A172 (cell line): ENCODE results near the gene ZNF506. TPM values are rescaled to one million over a fixed set of nuclear protein-coding genes. Genes with fewer than 3 reads are reported as not detected.
A peak's percentile ranks its signal among the peaks of the same experiment; 100 is the strongest.
"Not testable (repeated sequence)": the region's sequence is repeated elsewhere in the genome, so short reads cannot be mapped to it uniquely, and the experiment has no call there.

ENCODE experiments used
- DNase-seq: peaks from one replicate; pipeline ENCODE4 v3.0.0-alpha.2; 2015; ENCODE audit warnings: low spot score
- total RNA-seq: library from RNA; depleted of rRNA; stranded (reverse); fragments of >200 nt; shearing (Covaris generic); gene quantifications from 2 replicates; pipeline ENCODE4 v1.2.3, GENCODE V29; 2014

Gene ZNF506
- total RNA-seq, 1 experiment from 2014 or later, result not detected

GRCh38 chr19:19781791-19782190 is 39.8 kb downstream of the ZNF506 start:
- DNase-seq, result not testable (repeated sequence)

GRCh38 chr19:19778666-19779065 is 42.9 kb downstream of the ZNF506 start:
- no peak for DNase-seq

DNA sequence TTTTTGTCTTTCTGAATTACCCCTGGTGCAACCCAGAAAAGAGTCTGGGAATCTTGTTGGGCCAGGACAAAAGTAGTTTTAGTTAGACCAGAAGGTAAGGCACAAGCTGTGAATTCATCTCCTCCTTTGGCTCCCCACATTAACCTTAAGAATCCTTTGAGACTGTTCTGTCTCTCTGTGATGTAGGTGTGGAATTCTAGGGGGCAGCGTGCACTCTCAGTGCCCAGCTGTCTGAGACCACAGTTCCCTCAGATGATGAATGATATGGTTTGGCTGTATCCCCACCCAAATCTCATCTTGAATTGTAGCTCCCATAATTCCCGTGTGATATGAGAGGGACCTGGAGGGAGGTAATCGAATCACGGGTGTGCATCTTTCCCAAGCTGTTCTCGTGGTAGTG is 43.9 kb downstream of the ZNF506 start:
- DNase-seq, result no peak

DNA sequence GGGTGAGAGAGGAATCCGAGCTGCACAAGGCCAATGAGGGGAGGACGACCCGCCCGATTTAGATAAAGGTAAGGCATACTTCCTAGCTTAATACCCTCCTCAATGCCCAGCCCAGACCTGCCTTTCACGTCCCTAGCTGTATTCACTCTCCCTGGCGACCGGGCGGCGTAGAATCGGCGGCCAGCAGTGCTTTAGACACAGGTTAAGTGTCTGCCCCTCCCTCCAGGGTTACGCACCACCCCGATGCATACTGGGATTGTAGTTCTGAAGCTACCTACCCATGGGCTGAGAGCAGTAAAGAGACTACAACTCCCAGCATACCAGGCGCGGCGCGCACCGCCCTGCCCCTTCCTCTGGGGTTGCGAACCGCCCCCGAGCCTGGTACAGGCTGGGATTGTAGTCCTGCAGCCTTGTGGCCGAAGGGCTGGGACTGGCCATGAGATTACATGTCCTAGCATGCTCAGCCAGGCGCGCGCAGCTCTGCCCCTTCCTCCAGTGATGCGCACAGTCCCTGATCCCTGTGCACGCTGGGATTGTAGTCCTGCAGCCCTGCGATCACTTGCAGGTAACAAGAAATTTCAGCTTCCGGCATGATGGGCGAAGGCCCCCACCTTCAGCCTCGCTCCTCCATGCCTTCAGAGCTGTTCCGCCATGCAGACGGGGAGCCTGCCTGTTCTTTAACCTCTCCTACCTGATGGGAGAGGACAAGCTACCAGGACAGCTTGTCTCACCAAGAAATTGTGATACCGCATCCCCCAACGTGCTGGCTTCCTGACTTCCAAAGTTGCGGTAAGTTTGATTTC is 45.1 kb downstream of the ZNF506 start:
- peak; percentile 97 for DNase-seq

DNA sequence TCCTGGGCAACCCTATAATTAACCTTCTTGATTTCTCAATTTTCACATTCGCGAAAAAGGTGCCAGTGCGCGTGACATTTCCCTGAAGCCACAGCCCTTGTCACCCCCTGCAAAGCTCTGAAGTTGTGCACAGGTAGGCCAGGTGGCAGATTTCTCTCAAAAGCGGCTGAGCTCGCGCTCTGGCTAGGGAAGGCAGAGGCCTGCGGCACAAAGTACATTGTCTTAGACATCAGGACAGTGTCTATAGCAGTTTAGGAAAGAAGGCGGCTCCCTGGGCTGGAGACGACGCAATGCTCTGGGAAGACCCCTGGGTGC is 45.7 kb downstream of the ZNF506 start:
- no peak for DNase-seq

DNA sequence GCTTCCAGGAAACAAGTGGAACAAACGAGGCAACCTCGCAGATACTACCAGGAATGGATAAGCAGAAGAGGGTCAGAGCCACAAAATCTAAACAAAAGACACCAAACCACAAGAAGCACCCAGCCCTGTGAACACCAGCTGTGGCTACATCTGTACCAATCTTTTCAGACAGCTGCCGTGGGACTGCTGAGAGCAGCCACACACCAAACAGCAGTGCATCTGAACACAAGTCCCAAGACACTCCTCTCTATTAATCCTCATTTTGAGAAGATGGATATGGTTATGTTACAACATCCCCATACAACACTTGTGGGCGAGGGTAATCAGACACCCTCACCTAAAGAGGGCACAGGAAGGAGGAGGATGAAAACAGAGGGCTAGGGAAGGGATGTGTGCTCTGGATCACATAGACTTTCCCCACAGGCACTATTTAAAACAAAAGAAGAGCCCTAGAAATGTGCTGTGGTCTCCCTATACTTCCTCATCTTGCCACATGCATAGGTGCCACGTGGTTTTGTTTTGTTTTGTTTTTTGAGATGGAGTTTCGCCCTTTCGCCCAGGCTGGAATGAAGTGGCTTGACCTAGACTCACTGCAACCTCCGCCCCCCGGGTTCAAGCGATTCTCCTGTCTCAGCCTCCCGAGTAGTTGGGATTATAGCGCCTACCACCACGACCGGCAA is 47.1 kb downstream of the ZNF506 start:
- DNase-seq, result no peak

GRCh38 chr19:19771963-19772362 is 49.6 kb downstream of the ZNF506 start:
- not testable (repeated sequence) for DNase-seq

DNA sequence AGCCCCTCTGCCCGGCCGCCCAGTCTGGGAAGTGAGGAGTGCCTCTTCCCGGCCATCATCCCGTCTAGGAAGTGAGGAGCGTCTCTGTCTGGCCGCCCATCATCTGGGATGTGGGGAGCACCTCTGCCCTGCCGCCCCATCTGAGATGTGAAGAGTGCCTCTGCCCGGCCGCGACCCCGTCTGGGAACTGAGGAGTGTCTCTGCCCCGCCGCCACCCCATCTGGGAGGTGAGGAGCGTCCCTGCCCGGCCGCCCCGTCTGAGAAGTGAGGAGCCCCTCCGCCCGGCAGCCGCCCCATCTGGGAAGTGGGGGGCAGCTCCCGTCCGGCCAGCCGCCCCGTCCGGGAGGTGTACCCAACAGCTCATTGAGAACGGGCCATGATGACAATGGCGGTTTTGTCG is 51.6 kb downstream of the ZNF506 start:
- not testable (repeated sequence) for DNase-seq

DNA sequence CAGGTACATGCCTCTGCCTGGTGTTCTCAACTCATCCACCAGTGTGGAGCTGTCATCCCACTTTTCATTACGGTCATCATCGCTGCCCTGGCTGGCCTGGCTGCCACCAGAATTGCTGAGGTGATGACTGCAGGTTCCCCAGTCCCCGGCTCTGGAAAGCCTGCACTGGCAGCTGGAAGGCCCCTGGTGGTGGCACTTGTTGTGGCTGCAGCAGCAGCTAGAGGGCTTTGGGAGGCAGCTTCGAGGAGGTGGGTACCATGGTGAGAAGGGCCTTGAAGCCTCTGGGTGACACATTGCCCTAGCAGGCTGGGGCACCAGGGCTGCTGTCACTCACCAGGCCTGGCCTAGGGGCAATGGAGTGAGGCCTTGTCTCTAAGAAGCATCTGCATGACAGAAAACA is 63.4 kb downstream of the ZNF506 start:
- no peak for DNase-seq

DNA sequence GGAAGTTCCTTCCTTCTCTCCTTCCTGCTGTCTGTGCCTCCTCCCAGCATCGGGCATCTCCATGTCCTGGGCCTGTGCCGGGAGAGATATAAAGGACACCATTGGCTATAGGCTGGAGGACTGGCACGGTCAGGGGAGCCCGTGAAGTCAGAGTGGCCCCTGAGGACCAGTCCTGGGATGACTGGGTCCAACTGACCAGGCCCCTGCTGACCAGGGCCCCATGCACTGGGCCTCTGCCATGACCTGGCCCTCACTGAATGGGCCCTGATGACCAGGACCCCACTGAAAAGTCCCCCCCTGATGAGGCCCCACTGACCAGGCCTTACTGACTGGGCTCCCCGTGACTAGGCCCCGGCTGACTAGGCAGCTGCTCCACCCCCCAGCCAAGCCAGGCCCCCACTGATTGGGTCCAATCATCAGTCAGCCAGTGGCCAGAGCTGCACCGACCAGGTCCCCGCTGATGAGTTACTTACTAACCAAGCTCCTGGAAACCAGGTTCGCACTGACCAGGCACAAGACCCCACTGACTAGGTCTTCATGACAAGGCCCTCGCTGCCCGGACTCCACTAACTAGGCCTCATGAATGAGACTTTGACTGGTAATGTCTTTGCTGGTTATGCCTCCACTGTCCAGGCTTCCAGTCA is 68.7 kb downstream of the ZNF506 start:
- DNase-seq, result no peak

DNA sequence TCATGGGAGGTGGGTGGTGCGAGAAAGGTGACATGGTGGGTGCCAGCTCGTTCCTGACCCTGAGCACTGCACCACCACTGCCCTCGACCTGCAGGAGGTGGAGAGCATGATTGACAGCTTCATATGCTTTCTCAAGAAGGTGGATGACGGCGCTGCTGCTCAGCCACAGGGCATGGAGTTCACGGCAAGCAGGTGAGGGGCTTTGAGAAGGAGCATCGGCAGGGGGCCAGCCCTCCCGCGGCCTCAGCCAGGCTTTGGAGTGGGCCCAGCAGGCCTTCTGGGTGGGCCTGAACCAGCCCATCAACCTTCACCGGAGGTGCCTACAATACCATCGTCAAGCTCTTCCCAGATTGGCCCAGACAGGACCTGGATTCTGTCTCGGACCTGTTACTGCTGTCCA is 69.7 kb downstream of the ZNF506 start:
- DNase-seq, result no peak

DNA sequence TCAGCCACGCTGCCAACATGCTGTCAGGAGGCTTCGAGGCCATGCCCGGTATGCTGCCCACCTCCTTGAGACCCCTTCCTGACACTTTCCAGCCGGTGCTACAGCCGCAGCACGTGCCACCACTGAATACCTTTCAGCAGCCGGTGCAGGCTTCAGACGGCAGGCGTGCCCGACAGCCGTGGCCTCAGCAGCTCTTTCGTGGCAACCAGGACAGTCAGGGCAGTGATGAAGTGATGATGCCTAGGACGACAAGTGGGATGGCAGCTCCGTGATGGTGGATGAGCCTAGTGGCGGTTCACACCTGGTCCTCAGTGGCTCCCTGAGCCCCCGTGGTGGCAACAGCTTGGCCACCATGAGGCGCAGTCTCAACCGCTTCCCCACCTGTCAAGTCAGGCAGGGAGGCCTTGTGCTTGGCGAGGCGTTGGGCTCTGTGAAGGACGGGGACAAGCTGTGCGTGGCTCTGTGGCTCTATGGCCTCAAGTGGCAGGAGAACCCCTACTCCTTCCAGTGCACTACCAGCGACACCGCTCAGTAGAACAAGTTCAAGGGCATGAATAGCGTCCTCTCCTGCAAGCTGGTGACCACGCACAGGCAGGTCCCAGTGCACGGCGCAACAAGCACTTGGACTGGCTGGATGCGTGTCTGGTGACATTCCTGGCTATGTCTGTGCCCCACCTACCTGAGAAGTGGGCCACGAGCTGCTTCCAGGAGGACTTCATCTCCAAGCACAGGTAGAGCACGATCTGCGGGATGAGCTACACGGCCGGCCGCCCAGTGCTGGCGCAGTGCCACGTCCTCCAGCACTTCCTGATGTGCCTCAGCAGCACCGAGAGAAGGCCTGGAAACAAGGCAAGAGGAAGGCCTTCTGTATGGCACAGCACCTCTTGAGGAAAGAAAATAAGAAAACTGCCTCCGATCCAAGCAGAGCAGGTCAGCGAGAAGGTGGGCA is 70.4 kb downstream of the ZNF506 start:
- no peak for DNase-seq

GRCh38 chr19:19749908-19750841 is 71.4 kb downstream of the ZNF506 start:
- DNase-seq, result no peak

GRCh38 chr19:19749117-19749907 is 72.2 kb downstream of the ZNF506 start:
- DNase-seq, result no peak

GRCh38 chr19:19748249-19748938 is 73.2 kb downstream of the ZNF506 start:
- DNase-seq, result no peak

DNA sequence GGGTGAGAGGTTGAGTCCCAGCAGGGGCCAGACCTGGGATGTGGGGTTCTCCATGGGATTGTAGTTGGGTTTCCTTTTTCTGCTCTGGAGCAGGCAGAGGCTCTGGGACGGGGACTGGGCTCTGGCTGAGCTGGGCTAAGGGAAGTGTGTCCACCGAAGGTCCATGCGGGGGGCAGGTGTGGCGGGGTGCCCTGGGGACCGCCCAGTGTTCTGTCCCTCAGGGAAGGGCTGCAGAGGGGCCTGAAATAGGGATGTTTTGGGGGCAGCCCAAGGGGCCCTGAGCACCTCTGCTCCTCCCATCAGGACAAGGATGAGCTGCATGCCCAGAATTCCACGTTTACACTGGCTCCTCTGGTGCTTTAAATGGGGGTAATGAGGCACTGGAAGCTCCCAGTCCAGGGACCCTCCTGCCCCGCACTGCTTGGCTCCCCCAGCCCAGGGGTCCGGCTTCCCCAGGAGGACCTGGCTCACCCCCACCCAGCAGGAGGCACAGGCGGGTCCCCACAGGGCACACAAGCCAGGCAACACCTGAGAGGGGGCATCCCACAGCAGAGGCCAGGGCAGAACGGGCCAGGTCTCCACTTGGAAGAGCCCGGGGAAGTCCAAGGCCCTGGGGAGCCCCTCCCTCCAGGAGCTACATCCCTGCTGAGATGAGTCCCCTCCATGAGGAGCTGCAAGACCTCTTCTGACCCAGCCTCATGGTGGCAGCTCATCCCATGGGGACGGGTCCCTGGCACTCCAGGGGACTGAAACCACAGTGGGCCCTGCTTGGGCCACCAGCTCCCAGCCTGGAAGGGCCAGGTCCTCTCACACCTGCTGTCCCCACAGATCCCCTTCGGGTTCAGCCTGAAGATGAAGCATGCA is 74.0 kb downstream of the ZNF506 start:
- DNase-seq, result no peak

DNA sequence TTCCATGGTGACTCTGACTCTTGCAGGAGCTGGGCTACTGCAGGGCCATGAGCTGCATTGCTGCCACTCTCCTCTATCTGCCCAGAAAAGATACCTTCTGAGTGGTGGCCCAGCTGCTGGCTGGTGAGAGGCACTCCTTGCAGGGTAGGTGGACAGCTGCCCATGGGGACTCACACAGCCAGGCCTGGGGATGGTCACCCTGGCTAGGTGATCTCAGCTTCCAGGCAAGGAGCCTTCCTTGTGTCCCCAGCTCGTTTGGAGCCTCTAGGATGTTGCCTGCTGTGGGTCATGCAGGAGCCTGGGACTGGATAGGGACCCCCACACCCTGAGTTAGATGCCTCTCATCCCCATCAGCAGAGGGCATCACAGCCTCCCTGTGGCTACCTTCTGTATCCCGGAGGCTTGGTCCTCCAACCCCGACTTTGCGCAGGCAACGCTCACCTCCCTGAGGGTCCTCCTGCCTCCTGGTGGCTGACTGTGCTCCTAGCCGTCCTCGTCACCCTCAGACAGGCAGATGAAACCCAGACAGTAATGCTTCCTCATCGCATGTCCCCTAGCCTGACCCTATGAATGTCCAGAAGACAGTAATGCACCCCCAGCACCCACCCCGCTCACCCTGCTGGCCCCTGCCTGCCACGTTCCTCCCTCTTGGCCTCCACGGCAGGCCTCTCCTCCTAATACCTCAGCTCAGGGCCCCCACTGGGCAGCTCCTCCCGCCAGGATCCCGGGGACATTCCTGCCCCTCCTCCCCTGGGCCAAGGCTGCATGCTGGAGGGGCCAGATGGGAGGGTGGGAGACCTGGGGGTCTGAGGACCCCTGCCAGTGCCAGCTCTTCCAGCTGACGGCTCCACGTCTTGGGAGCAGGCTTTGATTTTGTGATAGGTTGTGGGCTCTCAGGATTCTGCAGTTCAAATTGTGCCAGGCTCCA is 75.0 kb downstream of the ZNF506 start:
- no peak for DNase-seq
